ENCODE data around the gene SLCO4A1.

DNA sequence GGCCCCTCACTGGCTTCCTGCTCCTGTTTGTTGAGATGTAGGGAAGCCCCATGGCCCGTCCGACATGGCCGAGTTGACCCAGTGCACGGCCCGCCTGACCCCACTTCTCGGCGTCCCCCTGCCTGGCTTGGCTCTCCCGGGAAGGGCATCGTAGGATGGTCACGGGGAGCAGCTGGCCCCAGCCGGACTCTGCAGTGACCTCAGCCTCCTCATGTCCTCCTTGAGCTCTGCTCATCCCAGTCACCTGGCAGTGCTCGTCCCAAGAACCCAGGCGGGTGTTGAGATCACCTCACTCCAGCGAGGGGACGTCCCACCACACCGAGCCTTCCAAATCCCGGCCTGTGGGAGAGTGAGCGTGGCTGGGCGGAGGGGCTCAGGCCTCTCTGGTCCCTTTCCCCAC, 15.7 kb downstream of the SLCO4A1 start:
- no peak for TF ChIP-seq ZNF8 (CRISPR knock-in tag; IDR thresholded peaks at IDR 0.05)
- TF ChIP-seq, protein P1, sequence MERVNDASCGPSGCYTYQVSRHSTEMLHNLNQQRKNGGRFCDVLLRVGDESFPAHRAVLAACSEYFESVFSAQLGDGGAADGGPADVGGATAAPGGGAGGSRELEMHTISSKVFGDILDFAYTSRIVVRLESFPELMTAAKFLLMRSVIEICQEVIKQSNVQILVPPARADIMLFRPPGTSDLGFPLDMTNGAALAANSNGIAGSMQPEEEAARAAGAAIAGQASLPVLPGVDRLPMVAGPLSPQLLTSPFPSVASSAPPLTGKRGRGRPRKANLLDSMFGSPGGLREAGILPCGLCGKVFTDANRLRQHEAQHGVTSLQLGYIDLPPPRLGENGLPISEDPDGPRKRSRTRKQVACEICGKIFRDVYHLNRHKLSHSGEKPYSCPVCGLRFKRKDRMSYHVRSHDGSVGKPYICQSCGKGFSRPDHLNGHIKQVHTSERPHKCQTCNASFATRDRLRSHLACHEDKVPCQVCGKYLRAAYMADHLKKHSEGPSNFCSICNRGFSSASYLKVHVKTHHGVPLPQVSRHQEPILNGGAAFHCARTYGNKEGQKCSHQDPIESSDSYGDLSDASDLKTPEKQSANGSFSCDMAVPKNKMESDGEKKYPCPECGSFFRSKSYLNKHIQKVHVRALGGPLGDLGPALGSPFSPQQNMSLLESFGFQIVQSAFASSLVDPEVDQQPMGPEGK (CRISPR knock-in tag; IDR thresholded peaks at IDR 0.05; ENCODE audit: borderline replicate concordance) = no peak
- TF ChIP-seq SNAI2 (CRISPR knock-in tag; IDR thresholded peaks at IDR 0.05) = no peak
- TF ChIP-seq RARB (CRISPR knock-in tag; IDR thresholded peaks at IDR 0.05) = no peak
- no peak for TF ChIP-seq TOX (CRISPR knock-in tag; IDR thresholded peaks at IDR 0.05; ENCODE audit: borderline replicate concordance)
- no peak for TF ChIP-seq CREB5 (CRISPR knock-in tag; IDR thresholded peaks at IDR 0.05; ENCODE audit: low read depth)
- TF ChIP-seq GLIS3 (CRISPR knock-in tag; IDR thresholded peaks at IDR 0.05) = no peak
- no peak for TF ChIP-seq ZNF565 (CRISPR knock-in tag; conservative IDR thresholded peaks at IDR 0.05; ENCODE audit: low read depth)
- no peak for TF ChIP-seq ARNTL (CRISPR knock-in tag; IDR thresholded peaks at IDR 0.05; ENCODE audit: borderline replicate concordance, low read depth)
- TF ChIP-seq PPARA (CRISPR knock-in tag; IDR thresholded peaks at IDR 0.05; ENCODE audit: borderline replicate concordance) = no peak
- no peak for TF ChIP-seq OSR1 (CRISPR knock-in tag; IDR thresholded peaks at IDR 0.05)
